ENCODE data around the gene CST9L.

- TF ChIP-seq RXRA (IDR thresholded peaks at IDR 0.05) (no peak), CTCF (IDR thresholded peaks at IDR 0.05; ENCODE audit: low read depth, low read length, missing input control) (no peak), SP1 (IDR thresholded peaks at IDR 0.05) (no peak)
Observed at GRCh38 chr20:23546435-23547144, 21.7 kb downstream of the CST9L start.

Measured in liver (tissue), 3 donors.